NCI-H1105 (cell line): ENCODE data around the gene ADGRA3.

ENCODE experiments used
- DNase-seq: peaks from one replicate; lab custom pipeline; 2025; lab: John Stamatoyannopoulos, UW

The ADGRA3 gene

GRCh38 chr4:22363787-22364186 is 152.1 kb downstream of the ADGRA3 start:
- DNase-seq: no peak

- DNase-seq: no peak
These were observed 152.8 kb downstream of the ADGRA3 start for GRCh38 chr4:22363036-22363435.

- DNase-seq: peak; percentile 29
These were observed 158.8 kb downstream of the ADGRA3 start for GRCh38 chr4:22356987-22357596.

GRCh38 chr4:22348410-22348809 is 167.5 kb downstream of the ADGRA3 start:
- no peak for DNase-seq

- DNase-seq: no peak
These were observed 170.2 kb downstream of the ADGRA3 start for GRCh38 chr4:22345678-22346077.

GRCh38 chr4:22345055-22345454 is 170.8 kb downstream of the ADGRA3 start:
- no peak for DNase-seq

GRCh38 chr4:22343606-22344005 is 172.3 kb downstream of the ADGRA3 start:
- DNase-seq: no peak

- peak; percentile 35 for DNase-seq
These were observed 176.4 kb downstream of the ADGRA3 start for GRCh38 chr4:22339491-22339890.

- DNase-seq: no peak
These were observed 177.1 kb downstream of the ADGRA3 start for GRCh38 chr4:22338796-22339195.
